Stimulated activated CD8-positive, alpha-beta memory T cell treated with anti-CD3 and anti-CD28 coated beads, Interleukin-15, amount 100 ng/mL, for 4 hours (primary cell): Measurements from ENCODE around the gene THAP6.
"Not testable (repeated sequence)": the region's sequence is repeated elsewhere in the genome, so short reads cannot be mapped to it uniquely, and the experiment has no call there.

ENCODE experiments used
- DNase-seq, 2 donors: peaks; one replicate each; pipeline ENCODE4 v3.0.0-alpha.2; 2020; ENCODE audit warnings: low read depth in 2 of 2

Gene THAP6

GRCh38 chr4:75514131-75514948, at the start of gene THAP6, which contains the start of gene RCHY1:
THAP6 (plus strand) TSS chr4:75514473; CDS start chr4:75515453, 980 bp downstream.
RCHY1 (minus strand) TSS chr4:75514403; CDS start chr4:75514286, 117 bp downstream.
- DNase-seq, result peak; percentile 78 to 87

- DNase-seq, result no peak
Observed at GRCh38 chr4:75469896-75470295, 44.4 kb upstream of the THAP6 start.

DNA sequence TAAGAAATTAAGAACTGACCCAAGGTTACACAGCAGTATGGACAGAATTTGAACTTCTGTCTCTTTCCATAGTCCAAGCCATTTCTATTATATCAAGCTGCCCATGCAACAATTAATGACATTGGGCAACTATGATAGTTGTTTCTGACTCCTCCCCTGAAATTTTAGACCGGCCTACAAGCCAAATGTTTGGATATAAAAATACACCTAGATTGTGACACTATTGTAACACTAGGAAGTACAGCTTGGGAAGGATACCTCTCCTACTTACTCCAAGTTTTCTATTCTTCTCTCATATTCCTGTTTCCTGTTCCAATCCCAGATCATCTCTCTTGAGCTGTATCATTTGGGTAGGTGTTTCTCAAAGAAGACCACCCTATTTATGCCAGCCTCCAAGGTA, 43.5 kb upstream of the THAP6 start:
- no peak for DNase-seq

- no peak for DNase-seq
Observed at GRCh38 chr4:75477201-75477600, 37.1 kb upstream of the THAP6 start.

- DNase-seq, result no peak
Observed at GRCh38 chr4:75484190-75484589, 30.1 kb upstream of the THAP6 start.

DNA sequence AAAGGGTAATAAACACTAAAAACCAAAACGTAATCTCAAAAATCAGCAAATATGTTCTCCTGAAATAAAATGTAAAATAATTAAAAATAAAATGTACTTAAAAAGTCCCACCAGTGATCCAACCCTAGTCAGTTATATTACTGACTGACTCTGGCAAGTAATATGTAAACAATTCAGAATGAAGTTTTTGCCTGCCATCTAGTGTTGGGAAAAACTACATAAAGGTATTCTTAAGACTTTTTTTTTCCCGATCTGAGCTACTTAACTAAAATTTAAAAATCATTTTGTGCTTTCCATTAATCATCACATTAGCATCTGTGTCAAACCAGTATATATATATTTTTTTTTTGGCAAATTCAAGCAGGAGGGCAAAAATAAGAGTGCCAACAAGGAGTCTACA, 24.1 kb upstream of the THAP6 start:
- DNase-seq, result no peak

GRCh38 chr4:75494563-75494962, 19.7 kb upstream of the THAP6 start:
- no peak for DNase-seq

DNA sequence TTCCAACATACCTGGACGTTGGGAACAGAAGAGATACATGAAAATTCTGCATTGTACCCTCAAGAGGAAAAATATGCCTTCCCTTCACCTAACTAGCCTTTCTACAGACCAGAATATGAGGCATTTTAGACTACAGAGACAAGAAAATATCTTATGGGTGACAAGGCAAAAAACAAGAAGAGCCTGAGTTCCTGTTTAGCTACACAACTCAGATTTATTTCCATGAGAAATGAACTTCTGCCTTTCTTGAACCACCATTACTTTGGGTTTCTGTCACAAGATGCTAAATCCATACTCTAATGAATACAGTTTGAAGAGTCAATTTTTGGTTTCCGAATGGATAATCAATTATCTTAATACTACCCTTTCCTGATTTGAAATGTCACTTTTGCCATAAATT, 18.8 kb upstream of the THAP6 start:
- no peak for DNase-seq

DNA sequence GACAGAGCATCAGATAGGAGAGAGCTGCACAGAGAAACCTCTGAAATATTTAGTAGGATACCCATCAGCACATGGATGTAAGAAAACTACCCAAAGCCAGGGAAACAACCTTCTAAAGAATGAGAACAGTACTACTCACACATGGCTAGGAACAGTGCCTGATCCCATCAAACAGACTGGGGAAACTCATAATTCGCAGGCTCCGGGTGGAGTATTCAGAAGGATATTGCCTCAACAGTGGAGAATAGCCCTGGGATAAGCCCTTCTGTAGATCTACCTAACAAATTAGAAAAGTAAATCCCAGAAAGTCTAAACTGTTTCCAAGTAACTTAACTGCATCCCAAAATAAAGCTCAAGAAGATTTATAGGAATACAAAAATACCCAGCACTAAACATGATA, 17.9 kb upstream of the THAP6 start:
- no peak for DNase-seq

DNA sequence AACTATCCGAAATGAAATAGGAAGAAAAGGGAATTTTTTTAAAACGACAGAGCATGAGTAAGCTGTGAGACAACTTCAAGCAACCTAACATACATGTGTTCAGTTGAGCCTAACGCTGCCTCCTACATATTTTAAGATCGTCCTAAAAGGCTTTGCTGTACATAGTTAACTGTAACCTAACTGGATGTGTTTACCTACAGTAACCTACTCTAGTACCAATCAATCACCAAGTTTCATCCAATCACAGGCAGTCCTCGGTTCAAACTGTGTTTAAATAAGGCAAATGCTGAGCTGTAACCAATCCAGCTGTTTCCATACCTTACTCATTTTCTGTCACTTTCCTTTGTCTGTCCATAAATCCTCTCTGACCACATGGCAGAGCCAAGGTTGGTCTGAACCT, 17.1 kb upstream of the THAP6 start:
- DNase-seq, result no peak

- no peak for DNase-seq
Observed at GRCh38 chr4:75498041-75498440, 16.2 kb upstream of the THAP6 start.

GRCh38 chr4:75499900-75500299, 14.4 kb upstream of the THAP6 start:
- no peak for DNase-seq

- no peak for DNase-seq
Observed at GRCh38 chr4:75502671-75503070, 11.6 kb upstream of the THAP6 start.

DNA sequence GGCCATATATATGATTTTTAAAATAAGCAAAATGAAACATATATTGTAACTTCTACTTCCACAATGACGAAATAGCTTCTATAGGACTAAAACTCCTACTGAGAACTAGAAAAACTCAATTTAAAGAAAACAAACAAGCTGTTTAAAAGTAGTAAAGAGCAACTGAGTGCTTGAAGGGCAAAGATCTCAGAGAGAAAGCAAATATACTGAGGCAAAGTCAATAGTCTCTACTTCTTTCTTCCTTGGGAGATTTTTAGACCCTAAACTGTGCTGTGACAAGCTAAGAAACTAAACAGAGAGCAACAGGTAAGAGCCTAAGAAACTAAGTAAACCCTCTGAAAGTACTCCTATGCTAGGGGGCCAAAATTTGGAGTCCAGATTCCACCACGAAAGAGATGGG, 8.6 kb upstream of the THAP6 start:
- no peak for DNase-seq

GRCh38 chr4:75509592-75509991, 4.7 kb upstream of the THAP6 start:
- DNase-seq, result not testable (repeated sequence)

DNA sequence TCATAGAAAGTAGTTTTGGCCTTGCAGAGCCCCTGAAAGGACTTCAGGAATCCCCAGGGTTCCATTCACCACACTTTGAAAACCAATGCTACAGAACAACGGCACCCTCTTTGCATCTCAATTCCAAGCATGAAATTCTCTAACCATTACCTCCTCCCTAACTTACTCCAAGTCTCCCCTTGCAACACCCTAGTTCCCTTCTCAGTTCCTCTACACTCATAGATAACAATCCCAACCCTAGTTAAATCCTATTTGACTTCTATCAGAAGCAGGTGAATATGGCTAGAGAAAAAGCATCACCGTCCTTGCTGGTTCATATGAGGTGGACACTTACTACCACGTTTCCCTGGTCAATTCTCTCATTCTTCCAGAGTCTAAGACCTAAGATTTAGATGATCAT, 2.4 kb upstream of the THAP6 start:
- DNase-seq, result no peak

DNA sequence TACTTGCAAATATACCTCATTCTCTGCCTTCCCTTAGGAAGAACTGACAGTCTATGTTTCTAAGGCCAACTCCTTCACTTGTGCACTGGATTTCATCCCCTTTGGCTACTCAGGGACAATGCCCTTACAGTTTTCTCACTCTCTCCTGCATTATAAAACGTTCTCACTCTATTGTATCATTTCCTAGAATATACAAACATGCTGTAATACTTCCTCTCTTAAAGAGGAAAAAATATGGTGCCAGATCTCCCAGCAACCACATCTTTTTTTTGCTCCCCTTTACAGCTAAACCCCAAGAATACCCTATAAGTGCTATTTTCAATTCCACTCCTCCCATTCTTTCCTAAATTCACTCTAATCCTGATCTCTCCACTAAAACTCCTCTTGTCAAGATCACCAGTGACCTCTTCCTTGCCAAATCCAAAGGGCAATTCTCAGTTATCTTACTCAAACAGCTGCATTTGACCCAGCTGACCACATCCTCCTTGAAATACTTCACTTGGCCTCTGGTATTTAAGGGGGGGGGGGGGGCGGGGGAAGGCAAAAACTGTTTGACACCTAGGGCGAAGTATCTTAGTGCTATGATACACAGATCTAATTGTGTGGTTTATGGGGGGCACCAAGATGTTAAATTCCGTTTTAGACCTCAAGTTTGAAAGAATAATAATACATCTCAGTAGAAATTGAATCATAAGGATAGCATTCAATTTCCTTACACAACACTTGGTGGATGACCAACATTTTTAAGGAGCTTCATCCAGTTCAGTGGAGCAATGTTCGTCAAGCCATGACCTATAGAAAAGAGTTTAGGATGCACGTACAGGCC, 1.7 kb upstream of the THAP6 start:
- no peak for DNase-seq

DNA sequence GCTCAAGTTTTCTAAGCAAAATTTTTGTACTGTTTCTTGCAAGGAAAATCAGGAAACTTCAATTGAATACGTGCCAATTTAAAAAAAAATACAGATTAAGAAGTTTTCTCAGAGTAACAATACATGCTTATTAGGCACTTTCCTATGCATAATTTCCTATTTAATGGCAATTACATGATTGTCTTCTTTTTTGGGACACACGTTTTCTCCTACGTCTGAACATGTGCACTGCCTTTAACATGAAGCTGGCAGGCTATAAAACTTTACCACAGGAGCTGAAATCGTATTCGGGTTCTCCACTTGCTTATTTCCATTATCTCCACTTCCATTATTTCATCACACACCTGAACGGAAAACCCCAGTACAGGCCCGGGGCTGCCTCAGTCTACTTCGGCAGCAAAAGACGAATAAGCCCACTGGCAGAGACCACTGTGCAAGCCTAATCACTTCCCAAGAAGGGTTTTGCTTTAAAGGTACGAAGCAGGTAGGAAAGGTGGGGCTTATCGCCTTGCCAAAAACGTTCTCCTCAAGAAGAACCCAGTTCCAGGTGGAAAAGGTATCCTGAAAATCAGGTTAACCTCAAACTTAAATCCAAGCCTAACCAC, 645 bp upstream of the THAP6 start:
- no peak for DNase-seq

GRCh38 chr4:75514949-75515612, 808 bp downstream of the THAP6 start:
- no peak for DNase-seq

DNA sequence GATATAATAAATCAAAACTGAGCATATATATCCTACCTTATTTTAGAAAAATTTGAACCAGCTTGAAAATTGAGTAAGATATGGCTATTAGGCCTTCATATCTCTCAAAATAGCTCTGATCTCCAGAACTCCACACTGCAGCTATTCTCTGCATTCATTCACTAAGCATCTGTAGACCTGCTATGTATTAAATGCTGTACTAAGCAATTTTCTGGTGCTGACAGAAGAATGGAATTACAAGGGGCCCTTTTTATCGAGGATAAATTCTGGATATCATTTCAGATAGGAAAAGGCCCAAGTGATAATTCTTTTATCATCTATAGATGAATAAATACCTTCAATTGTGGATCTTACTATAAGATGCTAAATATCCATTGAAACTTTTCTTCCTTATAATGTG, 1.9 kb downstream of the THAP6 start:
- DNase-seq, result no peak

GRCh38 chr4:75519452-75519851, 5.2 kb downstream of the THAP6 start:
- DNase-seq, result not testable (repeated sequence)

DNA sequence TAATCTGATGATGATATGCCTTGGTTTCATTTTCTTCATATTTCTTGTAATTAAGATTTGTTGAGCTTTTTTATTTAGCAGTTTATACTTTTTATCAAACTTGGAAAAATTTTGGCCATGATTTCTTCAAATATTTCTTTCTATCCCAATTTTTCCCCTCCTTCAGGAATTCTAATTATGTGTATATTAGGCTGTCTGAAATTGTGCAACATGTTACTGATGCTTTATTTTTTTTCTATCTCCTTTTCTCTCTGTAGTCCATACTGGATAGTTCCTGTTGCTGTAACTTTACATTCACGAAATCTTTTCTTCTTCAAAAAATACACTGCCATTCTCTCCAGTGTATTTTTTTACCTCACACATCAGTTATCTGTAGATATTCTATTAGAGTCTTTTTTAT, 10.8 kb downstream of the THAP6 start:
- no peak for DNase-seq
